SK-N-SH (cell line): Measurements from ENCODE around the gene DCP2. TPM values are rescaled to one million over a fixed set of nuclear protein-coding genes. Genes with fewer than 3 reads are reported as not detected.

Experiments used
- CTCF ChIA-PET: fragments of 300-600, 350-600 bp; formaldehyde crosslinking; extraction: SDS; loops from one replicate; lab custom pipeline; 2021; lab: Yijun Ruan, JAX
- POLR2A ChIA-PET: fragments of 350-600 bp; sonication (Branson Sonifier 250); formaldehyde crosslinking; extraction: SDS; loops from one replicate; lab custom pipeline; 2020; ENCODE audit warnings: antibody characterized with exemption, inconsistent platforms; lab: Yijun Ruan, JAX
- DNase-seq: peaks from one replicate; pipeline ENCODE4 v3.0.0; 2012
- H2AFZ ChIP-seq: fragments of 200-600 bp; sonication (generic); 2 replicates; pipeline ENCODE4 v1.8.1; 2016; ENCODE audit warnings: antibody characterized with exemption, mild to moderate bottlenecking, low read depth
- H3F3A ChIP-seq: fragments of 200-600 bp; sonication (generic); replicated peaks from 2 replicates; pipeline ENCODE3; 2016; ENCODE audit warnings: antibody characterized with exemption, mild to moderate bottlenecking; ENCODE audit not compliant: insufficient read depth
- H3K27ac ChIP-seq, 2 experiments: fragments of 200-500 bp in 1 of 2; fragments of 200-600 bp in 1 of 2; sonication (Bioruptor generic) in 1 of 2; sonication (generic), shearing (Covaris generic) in 1 of 2; 2 replicates each; pipeline versions ENCODE4 v1.5.1 to v1.6.1; 2014 to 2016; ENCODE audit warnings: low read depth in 2 of 2, inconsistent platforms in 1 of 2, low read length in 1 of 2, mild to moderate bottlenecking in 1 of 2, mixed read lengths in 1 of 2
- H3K27me3 ChIP-seq: fragments of 200-600 bp; sonication (generic), shearing (Covaris generic); 2 replicates; pipeline ENCODE4 v1.6.1; 2016; ENCODE audit warnings: mixed run types; ENCODE audit not compliant: insufficient read depth
- H3K36me3 ChIP-seq, 2 experiments: fragments of 200-500 bp in 1 of 2; fragments of 200-600 bp in 1 of 2; sonication (Bioruptor generic) in 1 of 2; sonication (generic) in 1 of 2; replicated peaks in 1 of 2; 2 replicates each; pipeline versions ENCODE3 to v1.5.1; 2014 to 2016; ENCODE audit warnings: low read length in 1 of 2, mild to moderate bottlenecking in 1 of 2; ENCODE audit not compliant: insufficient read depth in 2 of 2, control insufficient read depth in 1 of 2
- H3K4me1 ChIP-seq, 2 experiments: fragments of 200-500 bp in 1 of 2; fragments of 200-600 bp in 1 of 2; sonication (Bioruptor generic) in 1 of 2; sonication (generic), shearing (Covaris generic) in 1 of 2; 2 replicates each; pipeline versions ENCODE4 v1.5.1 to v1.6.1; 2014 to 2016; ENCODE audit warnings: low read depth in 1 of 2, low read length in 1 of 2, mixed run types in 1 of 2; ENCODE audit not compliant: insufficient read depth in 2 of 2, control insufficient read depth in 1 of 2
- H3K4me2 ChIP-seq: fragments of 200-600 bp; sonication (generic), shearing (Covaris generic); 2 replicates; pipeline ENCODE4 v1.6.1; 2017; ENCODE audit warnings: mixed run types
- H3K4me3 ChIP-seq, 2 experiments: fragments of 200-500 bp in 1 of 2; fragments of 200-600 bp in 1 of 2; sonication (Bioruptor generic) in 1 of 2; sonication (generic), shearing (Covaris generic) in 1 of 2; 2 replicates each; pipeline versions ENCODE4 v1.5.1 to v1.8.1; 2014 to 2016; ENCODE audit warnings: low read depth in 2 of 2, inconsistent platforms in 1 of 2, low read length in 1 of 2, mild to moderate bottlenecking in 1 of 2, mixed read lengths in 1 of 2, moderate library complexity in 1 of 2
- H3K79me2 ChIP-seq: fragments of 200-600 bp; sonication (generic); 2 replicates; pipeline ENCODE4 v1.8.1; 2017; ENCODE audit warnings: mild to moderate bottlenecking; ENCODE audit not compliant: insufficient read depth
- H3K9ac ChIP-seq: fragments of 200-600 bp; sonication (generic); 2 replicates; pipeline ENCODE4 v1.6.1; 2017; ENCODE audit warnings: mixed run types
- H3K9me2 ChIP-seq: fragments of 200-600 bp; sonication (generic); 2 replicates; pipeline ENCODE4 v1.6.1; 2017; ENCODE audit warnings: mixed run types
- H3K9me3 ChIP-seq: fragments of 200-600 bp; sonication (generic); 2 replicates; pipeline ENCODE4 v1.6.1; 2017; ENCODE audit warnings: mixed run types, mild to moderate bottlenecking, moderate library complexity
- H4K20me1 ChIP-seq: fragments of 200-600 bp; sonication (generic); 2 replicates; pipeline ENCODE4 v1.6.1; 2017; ENCODE audit warnings: mild to moderate bottlenecking, mixed run types; ENCODE audit not compliant: insufficient read depth
- FOXJ3 ChIP-seq: sonication (generic); formaldehyde crosslinking; IDR thresholded peaks from 2 replicates; pipeline ENCODE4 v1.5.1; 2020; ENCODE audit warnings: mild to moderate bottlenecking, missing genetic modification reagents
- MAX ChIP-seq: IDR thresholded peaks from 2 replicates; pipeline ENCODE4 v1.4.0; 2012; ENCODE audit warnings: low read depth
- MXI1 ChIP-seq: IDR thresholded peaks from 2 replicates; pipeline ENCODE4 v1.6.1; 2012; ENCODE audit warnings: mild to moderate bottlenecking, low read depth, low read length, improper control_type of control experiment
- POLR2AphosphoS5 ChIP-seq: IDR thresholded peaks from 2 replicates; pipeline ENCODE4 v1.6.1; 2012; ENCODE audit warnings: low read depth, low read length
- RAD21 ChIP-seq: IDR thresholded peaks from 2 replicates; pipeline ENCODE4 v1.6.1; 2012; ENCODE audit warnings: mild to moderate bottlenecking, low read length
- REST ChIP-seq: IDR thresholded peaks from 2 replicates; pipeline ENCODE4 v1.6.1; 2012; ENCODE audit warnings: mild to moderate bottlenecking, low read depth, low read length, moderate library complexity
- RXRA ChIP-seq: IDR thresholded peaks from 2 replicates; pipeline ENCODE4 v1.4.0; 2012; ENCODE audit warnings: low read depth, mild to moderate bottlenecking, borderline replicate concordance
- SIN3A ChIP-seq: IDR thresholded peaks from 2 replicates; pipeline ENCODE4 v1.6.1; 2012; ENCODE audit warnings: low read depth, mild to moderate bottlenecking, low read length, moderate library complexity, borderline replicate concordance
- TEAD4 ChIP-seq: IDR thresholded peaks from 2 replicates; pipeline ENCODE4 v1.4.0; 2012; ENCODE audit warnings: mild to moderate bottlenecking, borderline replicate concordance; ENCODE audit not compliant: insufficient read depth
- whole genome bisulfite sequencing: methylation state at CpG from one replicate; pipeline ENCODE4 v1.1.6; 2017; ENCODE audit warnings: low lambda C conversion rate; 5-methylcytosine and 5-hydroxymethylcytosine counted together
- polyA plus RNA-seq, 3 experiments: library from polyadenylated mRNA; depleted of rRNA; stranded (reverse); fragments of >200 nt; gene quantifications; 2 replicates each; pipeline ENCODE4 v1.2.3, GENCODE V29; 2012
- TF ChIP-seq, protein P1 (sequence below): IDR thresholded peaks from 2 replicates; pipeline ENCODE4 v1.4.0; 2012; ENCODE audit warnings: low read depth, borderline replicate concordance
- TF ChIP-seq, protein P2 (sequence below): fragments of 150-350 bp; IDR thresholded peaks from 2 replicates; pipeline ENCODE4 v1.6.1; 2016; ENCODE audit warnings: mild to moderate bottlenecking, low read depth, low read length

The DCP2 gene
- polyA plus RNA-seq, 1 of the 3 experiments (the other 2 are of a cell fraction): 6.0 TPM

- WGBS: 87% methylated on average over 8 of the region's 8 CpGs
- CTCF ChIA-PET: no interaction called here
- POLR2A ChIA-PET: interaction anchor here (1.3 kb wide), 1 partner anchor 11 kb away, joined by 4 read pairs; the partner anchor contains the start of gene DCP2
Measured at GRCh38 chr5:112965733-112966306, 10.8 kb upstream of the DCP2 start.

GRCh38 chr5:112967520-112968083, 9.0 kb upstream of the DCP2 start:
- H2AFZ ChIP-seq: no peak overlapping the region
- no peaks in the 10 kb centered on the region for H3K27me3 ChIP-seq
- no peak overlapping the region for H3K4me2 ChIP-seq
- no peaks in the 10 kb centered on the region for H3K9me2 ChIP-seq
- no peak for TF ChIP-seq MXI1
- TF ChIP-seq FOXJ3: no peak
- no peak for TF ChIP-seq RXRA
- peaks cover 0 to 4% of the 10 kb centered on the region in 2 experiments; a peak in 1 of 4 replicates for H3K4me1 ChIP-seq
- no peaks in the 10 kb centered on the region for H3K9me3 ChIP-seq
- CTCF ChIA-PET: interaction anchor here (0.7 kb wide), 1 partner anchor 638 kb away, joined by 3 read pairs; no protein-coding TSS in a partner anchor
- H4K20me1 ChIP-seq: no peaks in the 10 kb centered on the region
- no peak overlapping the region for H3K9ac ChIP-seq
- no peaks in the 10 kb centered on the region for H3K36me3 ChIP-seq
- DNase-seq: no peak
- WGBS: 94% methylated on average over 6 of the region's 6 CpGs
- POLR2A ChIA-PET: interaction anchor here (0.9 to 1.3 kb wide), 2 partner anchors 9 kb away, joined by 3 to 4 read pairs; partner anchors contain the start of gene DCP2
- peaks cover 12% of the 10 kb centered on the region for H3F3A ChIP-seq
- H3K79me2 ChIP-seq: no peaks in the 10 kb centered on the region
- no peak overlapping the region for H3K27ac ChIP-seq
- no peak overlapping the region for H3K4me3 ChIP-seq

More at GRCh38 chr5:112965733-112966306, 10.8 kb upstream of the DCP2 start:
- no peaks in the 10 kb centered on the region for H3K9me3 ChIP-seq
- no peak overlapping the region for H2AFZ ChIP-seq
- TF ChIP-seq, protein P1, sequence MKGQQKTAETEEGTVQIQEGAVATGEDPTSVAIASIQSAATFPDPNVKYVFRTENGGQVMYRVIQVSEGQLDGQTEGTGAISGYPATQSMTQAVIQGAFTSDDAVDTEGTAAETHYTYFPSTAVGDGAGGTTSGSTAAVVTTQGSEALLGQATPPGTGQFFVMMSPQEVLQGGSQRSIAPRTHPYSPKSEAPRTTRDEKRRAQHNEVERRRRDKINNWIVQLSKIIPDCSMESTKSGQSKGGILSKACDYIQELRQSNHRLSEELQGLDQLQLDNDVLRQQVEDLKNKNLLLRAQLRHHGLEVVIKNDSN: no peak
- TF ChIP-seq TEAD4 (no peak), POLR2AphosphoS5 (no peak), SIN3A (no peak), RAD21 (no peak)
- H3K9ac ChIP-seq: no peak overlapping the region
- H3K36me3 ChIP-seq: no peaks in the 10 kb centered on the region
- H3K4me3 ChIP-seq: no peak overlapping the region
- no peaks in the 10 kb centered on the region for H4K20me1 ChIP-seq
- no peak overlapping the region for H3K27ac ChIP-seq
- no peak overlapping the region for H3K4me2 ChIP-seq
- peaks cover 12% of the 10 kb centered on the region for H3F3A ChIP-seq
- H3K9me2 ChIP-seq: no peaks in the 10 kb centered on the region
- DNase-seq: no peak
- H3K4me1 ChIP-seq: peaks cover 2 to 8% of the 10 kb centered on the region in 2 experiments; a peak in 2 of 4 replicates
- no peaks in the 10 kb centered on the region for H3K79me2 ChIP-seq
- H3K27me3 ChIP-seq: no peaks in the 10 kb centered on the region

DNA sequence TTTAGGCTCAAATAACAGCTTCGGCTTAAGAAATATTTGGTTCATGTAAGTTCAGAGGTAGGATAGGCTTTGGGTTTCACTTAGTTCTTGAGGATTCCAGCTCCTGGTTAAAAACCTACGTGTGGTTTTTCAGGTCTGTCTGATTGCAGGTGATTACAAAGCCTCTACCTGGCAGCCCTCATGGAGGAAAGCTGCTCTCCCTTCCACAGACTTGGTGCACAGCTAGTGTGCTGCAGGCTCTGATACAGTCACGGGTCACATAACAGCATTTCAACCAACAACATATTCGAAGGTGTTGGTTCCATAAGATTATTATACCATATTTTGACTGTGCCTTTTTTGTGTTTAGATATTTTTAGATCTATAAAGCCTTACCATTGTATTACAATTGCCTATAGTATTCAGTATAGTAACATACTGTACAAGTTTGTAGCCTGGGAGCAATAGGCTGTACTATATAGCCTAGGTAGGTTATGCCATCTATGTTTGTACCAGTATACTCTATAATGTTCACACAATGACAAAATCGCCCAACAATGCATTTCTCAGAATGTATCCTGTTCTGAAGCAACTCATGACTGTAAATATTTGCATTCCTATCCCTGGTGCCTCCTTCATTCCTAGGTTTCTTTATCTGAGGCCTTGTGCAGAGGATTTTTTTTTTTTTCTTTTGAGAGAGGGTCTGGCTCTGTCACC, 8.0 kb upstream of the DCP2 start:
- no peak overlapping the region for H2AFZ ChIP-seq
- no peak overlapping the region for H3K4me3 ChIP-seq
- no peak overlapping the region for H3K9ac ChIP-seq
- H3K9me3 ChIP-seq: no peaks in the 10 kb centered on the region
- H4K20me1 ChIP-seq: no peaks in the 10 kb centered on the region
- WGBS: 65% methylated on average over 5 of the region's 5 CpGs
- DNase-seq: no peak
- H3K4me2 ChIP-seq: no peak overlapping the region
- no peaks in the 10 kb centered on the region for H3K36me3 ChIP-seq
- H3K79me2 ChIP-seq: no peaks in the 10 kb centered on the region
- CTCF ChIA-PET: no interaction called here
- H3K27ac ChIP-seq: no peak overlapping the region
- no peaks in the 10 kb centered on the region for H3K27me3 ChIP-seq
- H3K4me1 ChIP-seq: peaks cover 0 to 4% of the 10 kb centered on the region in 2 experiments; a peak in 1 of 4 replicates
- peaks cover 12% of the 10 kb centered on the region for H3F3A ChIP-seq
- POLR2A ChIA-PET: interaction anchor here (0.9 kb wide), 1 partner anchor 8 kb away, joined by 3 read pairs; the partner anchor contains the start of gene DCP2
- H3K9me2 ChIP-seq: no peaks in the 10 kb centered on the region
- TF ChIP-seq, protein P2, sequence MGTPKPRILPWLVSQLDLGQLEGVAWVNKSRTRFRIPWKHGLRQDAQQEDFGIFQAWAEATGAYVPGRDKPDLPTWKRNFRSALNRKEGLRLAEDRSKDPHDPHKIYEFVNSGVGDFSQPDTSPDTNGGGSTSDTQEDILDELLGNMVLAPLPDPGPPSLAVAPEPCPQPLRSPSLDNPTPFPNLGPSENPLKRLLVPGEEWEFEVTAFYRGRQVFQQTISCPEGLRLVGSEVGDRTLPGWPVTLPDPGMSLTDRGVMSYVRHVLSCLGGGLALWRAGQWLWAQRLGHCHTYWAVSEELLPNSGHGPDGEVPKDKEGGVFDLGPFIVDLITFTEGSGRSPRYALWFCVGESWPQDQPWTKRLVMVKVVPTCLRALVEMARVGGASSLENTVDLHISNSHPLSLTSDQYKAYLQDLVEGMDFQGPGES: no peak
- TF ChIP-seq MAX: no peak
- TF ChIP-seq POLR2AphosphoS5: no peak
- TF ChIP-seq REST: no peak
